K562 (cell line): ENCODE results near the gene CHMP5.

ENCODE experiments used
- CEBPB ChIP-seq: fragments of 450-650 bp; IDR thresholded peaks from 2 replicates; pipeline ENCODE4 v1.6.1; 2016; ENCODE audit warnings: missing genetic modification characterization, missing compliant biosample characterization
- DNMT1 ChIP-seq: fragments of 450-650 bp; IDR thresholded peaks from 2 replicates; pipeline ENCODE4 v1.6.1; 2016; ENCODE audit warnings: antibody characterized with exemption, mild to moderate bottlenecking
- JUND ChIP-seq, 2 experiments: IDR thresholded peaks; 2 replicates in 1 of 2; 3 replicates in 1 of 2; pipeline ENCODE4 v1.6.1; 2011; ENCODE audit warnings: borderline replicate concordance in 2 of 2, low read depth in 2 of 2, low read length in 2 of 2, improper control_type of control experiment in 1 of 2, missing biosample characterization in 1 of 2, missing genetic modification characterization in 1 of 2, missing genetic modification reagents in 1 of 2
- NR2C2 ChIP-seq, 2 experiments: fragments of 200-800 bp in 1 of 2; sonication (Bioruptor generic) in 1 of 2; sonication (generic) in 1 of 2; formaldehyde crosslinking in 1 of 2; IDR thresholded peaks; 2 replicates each; pipeline versions ENCODE4 v1.6.1 to v1.8.0; 2016 to 2022; ENCODE audit warnings: mild to moderate bottlenecking in 1 of 2, missing compliant biosample characterization in 1 of 2, missing genetic modification characterization in 1 of 2, missing genetic modification reagents in 1 of 2
- NUFIP1 ChIP-seq: fragments of 450-650 bp; IDR thresholded peaks from 2 replicates; pipeline ENCODE4 v1.6.1; 2018; ENCODE audit not compliant: partially characterized antibody
- SMARCC2 ChIP-seq: fragments of 450-650 bp; IDR thresholded peaks from 2 replicates; pipeline ENCODE4 v1.6.1; 2017; ENCODE audit warnings: antibody characterized with exemption, moderate library complexity, mild to moderate bottlenecking, low read depth
- ZEB2 ChIP-seq: fragments of 450-650 bp; IDR thresholded peaks from 2 replicates; pipeline ENCODE4 v1.6.1; 2016
- ZNF766 ChIP-seq: fragments of 200-800 bp; sonication (Bioruptor generic); conservative IDR thresholded peaks from 2 replicates; pipeline ENCODE4 v1.6.1; 2016; ENCODE audit warnings: missing genetic modification characterization, missing compliant biosample characterization
- TF ChIP-seq, protein P1 (sequence below), 3 experiments: IDR thresholded peaks in 2 of 3; conservative IDR thresholded peaks in 1 of 3; 2 replicates each; pipeline ENCODE4 v1.5.1; 2011 to 2012; ENCODE audit warnings: low read length in 3 of 3, mild to moderate bottlenecking in 3 of 3, control low read depth in 2 of 3, improper control_type of control experiment in 1 of 3, inconsistent platforms in 1 of 3, low read depth in 1 of 3, mixed read lengths in 1 of 3, moderate library complexity in 1 of 3; ENCODE audit not compliant: insufficient read depth in 2 of 3
- TF ChIP-seq, protein P2 (sequence below): fragments of 450-650 bp; IDR thresholded peaks from 2 replicates; pipeline ENCODE4 v1.6.1; 2017; ENCODE audit warnings: mild to moderate bottlenecking, moderate library complexity

DNA sequence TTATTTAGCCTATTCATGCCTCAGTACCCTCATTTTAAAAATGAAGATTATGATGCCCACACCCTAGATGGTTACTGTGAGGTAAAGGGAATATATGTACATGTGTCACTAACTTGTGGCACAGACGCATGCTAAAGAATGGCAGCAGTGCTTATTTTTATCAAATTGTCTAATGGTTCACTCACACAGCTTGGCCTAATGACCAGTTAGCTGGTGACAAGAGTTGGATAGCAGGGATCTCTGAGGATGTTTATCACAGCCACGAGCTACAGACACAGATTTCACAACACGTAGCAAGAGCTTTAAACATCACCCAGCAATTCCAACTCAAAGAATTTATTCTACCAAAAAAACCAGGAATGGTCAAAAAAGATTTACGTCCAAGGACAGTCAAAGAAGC lies 7.6 kb upstream of the CHMP5 start:
- TF ChIP-seq CEBPB (tag), result no peak
- no peak for TF ChIP-seq NR2C2 (CRISPR knock-in tag; IDR thresholded peaks at IDR 0.05)
- no peak for TF ChIP-seq NR2C2 (tag; IDR thresholded peaks at IDR 0.05)
- TF ChIP-seq DNMT1, result no peak
- TF ChIP-seq, protein P1, sequence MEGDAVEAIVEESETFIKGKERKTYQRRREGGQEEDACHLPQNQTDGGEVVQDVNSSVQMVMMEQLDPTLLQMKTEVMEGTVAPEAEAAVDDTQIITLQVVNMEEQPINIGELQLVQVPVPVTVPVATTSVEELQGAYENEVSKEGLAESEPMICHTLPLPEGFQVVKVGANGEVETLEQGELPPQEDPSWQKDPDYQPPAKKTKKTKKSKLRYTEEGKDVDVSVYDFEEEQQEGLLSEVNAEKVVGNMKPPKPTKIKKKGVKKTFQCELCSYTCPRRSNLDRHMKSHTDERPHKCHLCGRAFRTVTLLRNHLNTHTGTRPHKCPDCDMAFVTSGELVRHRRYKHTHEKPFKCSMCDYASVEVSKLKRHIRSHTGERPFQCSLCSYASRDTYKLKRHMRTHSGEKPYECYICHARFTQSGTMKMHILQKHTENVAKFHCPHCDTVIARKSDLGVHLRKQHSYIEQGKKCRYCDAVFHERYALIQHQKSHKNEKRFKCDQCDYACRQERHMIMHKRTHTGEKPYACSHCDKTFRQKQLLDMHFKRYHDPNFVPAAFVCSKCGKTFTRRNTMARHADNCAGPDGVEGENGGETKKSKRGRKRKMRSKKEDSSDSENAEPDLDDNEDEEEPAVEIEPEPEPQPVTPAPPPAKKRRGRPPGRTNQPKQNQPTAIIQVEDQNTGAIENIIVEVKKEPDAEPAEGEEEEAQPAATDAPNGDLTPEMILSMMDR (IDR thresholded peaks at IDR 0.05 in 2 of 3, conservative IDR thresholded peaks at IDR 0.05 in 1 of 3; ENCODE audit: insufficient read depth in 2 of 3, low read depth in 1 of 3, low read length in 3 of 3), result no peak
- TF ChIP-seq, protein P2, sequence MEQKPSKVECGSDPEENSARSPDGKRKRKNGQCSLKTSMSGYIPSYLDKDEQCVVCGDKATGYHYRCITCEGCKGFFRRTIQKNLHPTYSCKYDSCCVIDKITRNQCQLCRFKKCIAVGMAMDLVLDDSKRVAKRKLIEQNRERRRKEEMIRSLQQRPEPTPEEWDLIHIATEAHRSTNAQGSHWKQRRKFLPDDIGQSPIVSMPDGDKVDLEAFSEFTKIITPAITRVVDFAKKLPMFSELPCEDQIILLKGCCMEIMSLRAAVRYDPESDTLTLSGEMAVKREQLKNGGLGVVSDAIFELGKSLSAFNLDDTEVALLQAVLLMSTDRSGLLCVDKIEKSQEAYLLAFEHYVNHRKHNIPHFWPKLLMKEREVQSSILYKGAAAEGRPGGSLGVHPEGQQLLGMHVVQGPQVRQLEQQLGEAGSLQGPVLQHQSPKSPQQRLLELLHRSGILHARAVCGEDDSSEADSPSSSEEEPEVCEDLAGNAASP, result no peak
- TF ChIP-seq NUFIP1, result no peak
- no peak for TF ChIP-seq SMARCC2
- no peak for TF ChIP-seq ZEB2
- no peak for TF ChIP-seq JUND (IDR thresholded peaks at IDR 0.05; ENCODE audit: borderline replicate concordance, low read depth, low read length)
- no peak for TF ChIP-seq JUND (tag; IDR thresholded peaks at IDR 0.05; ENCODE audit: borderline replicate concordance, low read depth, low read length)
- TF ChIP-seq ZNF766 (CRISPR knock-in tag), result no peak
